ENCODE measurements around the gene STK38L. TPM values are rescaled to one million over a fixed set of nuclear protein-coding genes. Genes with fewer than 3 reads are reported as not detected.

STK38L gene
- total and polyA plus RNA-seq, 9 of the 15 experiments (the other 6 are each of a cell fraction or from before 2014, with no cell fraction given), result 2.6 to 10.7 (median 6.9) TPM

DNA sequence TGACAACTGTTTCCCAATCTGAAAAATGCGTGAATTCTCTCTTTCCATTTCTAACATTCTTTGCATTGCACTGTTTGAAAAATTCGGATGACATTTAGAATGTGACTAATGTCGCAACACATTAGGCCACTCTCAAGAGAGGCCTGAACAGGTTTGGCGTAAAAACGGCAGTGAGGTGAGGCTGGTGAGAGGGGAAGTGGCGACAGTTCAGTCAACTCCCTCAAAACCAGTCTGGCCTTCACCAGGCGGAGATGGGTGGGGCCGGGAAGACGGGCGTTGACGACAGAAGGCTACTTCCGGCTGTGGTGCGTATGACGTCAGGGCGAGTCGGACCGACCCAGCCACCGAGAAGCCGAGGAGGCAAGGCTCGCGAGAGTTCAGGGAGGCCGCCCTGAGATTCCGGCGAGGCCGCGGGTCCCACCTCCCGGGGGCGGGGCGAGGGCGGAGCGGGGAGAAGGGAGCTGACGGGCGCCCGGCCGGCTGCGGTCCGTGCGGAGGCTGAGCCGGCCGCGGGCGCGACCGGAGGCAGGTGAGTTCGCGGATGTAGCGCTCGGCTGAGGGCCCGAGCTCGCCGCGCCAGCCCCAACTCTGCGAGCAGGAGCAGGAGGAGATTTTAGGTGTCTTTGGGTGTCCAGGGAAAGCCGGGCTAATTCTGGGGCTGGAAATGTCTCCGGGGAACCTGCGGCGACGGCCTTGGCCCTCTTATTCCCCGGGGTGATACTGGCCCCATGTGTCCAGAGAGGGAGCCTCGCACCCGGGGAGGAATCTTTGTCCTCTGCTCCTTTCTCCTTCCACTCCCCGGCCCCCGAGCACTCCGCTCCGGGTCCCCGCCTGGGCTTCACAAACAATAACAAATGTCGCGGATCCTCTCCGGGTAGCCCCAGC lies at the start of gene STK38L (continued):
- TF ChIP-seq FIP1L1 (IDR thresholded peaks at IDR 0.05; ENCODE audit: low read depth, low read length, poor library complexity, severe bottlenecking), result peak; percentile 25
- TF ChIP-seq, protein P1, sequence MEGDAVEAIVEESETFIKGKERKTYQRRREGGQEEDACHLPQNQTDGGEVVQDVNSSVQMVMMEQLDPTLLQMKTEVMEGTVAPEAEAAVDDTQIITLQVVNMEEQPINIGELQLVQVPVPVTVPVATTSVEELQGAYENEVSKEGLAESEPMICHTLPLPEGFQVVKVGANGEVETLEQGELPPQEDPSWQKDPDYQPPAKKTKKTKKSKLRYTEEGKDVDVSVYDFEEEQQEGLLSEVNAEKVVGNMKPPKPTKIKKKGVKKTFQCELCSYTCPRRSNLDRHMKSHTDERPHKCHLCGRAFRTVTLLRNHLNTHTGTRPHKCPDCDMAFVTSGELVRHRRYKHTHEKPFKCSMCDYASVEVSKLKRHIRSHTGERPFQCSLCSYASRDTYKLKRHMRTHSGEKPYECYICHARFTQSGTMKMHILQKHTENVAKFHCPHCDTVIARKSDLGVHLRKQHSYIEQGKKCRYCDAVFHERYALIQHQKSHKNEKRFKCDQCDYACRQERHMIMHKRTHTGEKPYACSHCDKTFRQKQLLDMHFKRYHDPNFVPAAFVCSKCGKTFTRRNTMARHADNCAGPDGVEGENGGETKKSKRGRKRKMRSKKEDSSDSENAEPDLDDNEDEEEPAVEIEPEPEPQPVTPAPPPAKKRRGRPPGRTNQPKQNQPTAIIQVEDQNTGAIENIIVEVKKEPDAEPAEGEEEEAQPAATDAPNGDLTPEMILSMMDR (IDR thresholded peaks at IDR 0.05 in 2 of 3, conservative IDR thresholded peaks at IDR 0.05 in 1 of 3; ENCODE audit: insufficient read depth in 2 of 3, low read depth in 1 of 3, low read length in 3 of 3), result peak; percentile 9 to 37 (median 22); a peak in 2 of 6 replicates
- TF ChIP-seq TARDBP (IDR thresholded peaks at IDR 0.05), result peak; percentile 97; the same call in 1 of the 2 replicates
- TF ChIP-seq, protein P2, sequence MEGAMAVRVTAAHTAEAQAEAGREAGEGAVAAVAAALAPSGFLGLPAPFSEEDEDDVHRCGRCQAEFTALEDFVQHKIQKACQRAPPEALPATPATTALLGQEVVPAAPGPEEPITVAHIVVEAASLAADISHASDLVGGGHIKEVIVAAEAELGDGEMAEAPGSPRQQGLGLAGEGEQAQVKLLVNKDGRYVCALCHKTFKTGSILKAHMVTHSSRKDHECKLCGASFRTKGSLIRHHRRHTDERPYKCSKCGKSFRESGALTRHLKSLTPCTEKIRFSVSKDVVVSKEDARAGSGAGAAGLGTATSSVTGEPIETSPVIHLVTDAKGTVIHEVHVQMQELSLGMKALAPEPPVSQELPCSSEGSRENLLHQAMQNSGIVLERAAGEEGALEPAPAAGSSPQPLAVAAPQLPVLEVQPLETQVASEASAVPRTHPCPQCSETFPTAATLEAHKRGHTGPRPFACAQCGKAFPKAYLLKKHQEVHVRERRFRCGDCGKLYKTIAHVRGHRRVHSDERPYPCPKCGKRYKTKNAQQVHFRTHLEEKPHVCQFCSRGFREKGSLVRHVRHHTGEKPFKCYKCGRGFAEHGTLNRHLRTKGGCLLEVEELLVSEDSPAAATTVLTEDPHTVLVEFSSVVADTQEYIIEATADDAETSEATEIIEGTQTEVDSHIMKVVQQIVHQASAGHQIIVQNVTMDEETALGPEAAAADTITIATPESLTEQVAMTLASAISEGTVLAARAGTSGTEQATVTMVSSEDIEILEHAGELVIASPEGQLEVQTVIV (CRISPR knock-in tag; IDR thresholded peaks at IDR 0.05; ENCODE audit: borderline replicate concordance), result no peak
- peak; percentile 97 for TF ChIP-seq CHD2 (IDR thresholded peaks at IDR 0.05; ENCODE audit: low read depth, low read length)
- 0 out of 2 replicates have a peak, but pooled peaks have one; percentile 43 for TF ChIP-seq PYGO2 (tag; IDR thresholded peaks at IDR 0.05)
- 0 out of 4 replicates have a peak, but pooled peaks of 1 of the 2 experiments have one; percentile 12 for TF ChIP-seq SIN3A (IDR thresholded peaks at IDR 0.05; ENCODE audit: borderline replicate concordance in 2 of 2, control insufficient read depth in 1 of 2, low read depth in 2 of 2, low read length in 2 of 2)
- TF ChIP-seq, protein P3, sequence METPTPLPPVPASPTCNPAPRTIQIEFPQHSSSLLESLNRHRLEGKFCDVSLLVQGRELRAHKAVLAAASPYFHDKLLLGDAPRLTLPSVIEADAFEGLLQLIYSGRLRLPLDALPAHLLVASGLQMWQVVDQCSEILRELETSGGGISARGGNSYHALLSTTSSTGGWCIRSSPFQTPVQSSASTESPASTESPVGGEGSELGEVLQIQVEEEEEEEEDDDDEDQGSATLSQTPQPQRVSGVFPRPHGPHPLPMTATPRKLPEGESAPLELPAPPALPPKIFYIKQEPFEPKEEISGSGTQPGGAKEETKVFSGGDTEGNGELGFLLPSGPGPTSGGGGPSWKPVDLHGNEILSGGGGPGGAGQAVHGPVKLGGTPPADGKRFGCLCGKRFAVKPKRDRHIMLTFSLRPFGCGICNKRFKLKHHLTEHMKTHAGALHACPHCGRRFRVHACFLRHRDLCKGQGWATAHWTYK (CRISPR knock-in tag; IDR thresholded peaks at IDR 0.05), result peak; percentile 62; the same call in 1 of the 2 replicates
- TF ChIP-seq, protein P4, sequence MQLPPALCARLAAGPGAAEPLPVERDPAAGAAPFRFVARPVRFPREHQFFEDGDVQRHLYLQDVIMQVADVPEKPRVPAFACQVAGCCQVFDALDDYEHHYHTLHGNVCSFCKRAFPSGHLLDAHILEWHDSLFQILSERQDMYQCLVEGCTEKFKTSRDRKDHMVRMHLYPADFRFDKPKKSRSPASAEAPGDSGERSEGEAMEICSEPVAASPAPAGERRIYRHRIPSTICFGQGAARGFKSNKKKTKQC (CRISPR knock-in tag; IDR thresholded peaks at IDR 0.05), result peak; percentile 18; the same call in 1 of the 2 replicates
- TF ChIP-seq POLR2AphosphoS5 (IDR thresholded peaks at IDR 0.05; ENCODE audit: control insufficient read depth, insufficient read depth, low read depth, low read length), result 0 out of 2 replicates have a peak, but pooled peaks have one; percentile 29
- no peak for TF ChIP-seq DIDO1 (tag; IDR thresholded peaks at IDR 0.05; ENCODE audit: low read depth)
- TF ChIP-seq L3MBTL2 (IDR thresholded peaks at IDR 0.05), result peak; percentile 76
- TF ChIP-seq, protein P5, sequence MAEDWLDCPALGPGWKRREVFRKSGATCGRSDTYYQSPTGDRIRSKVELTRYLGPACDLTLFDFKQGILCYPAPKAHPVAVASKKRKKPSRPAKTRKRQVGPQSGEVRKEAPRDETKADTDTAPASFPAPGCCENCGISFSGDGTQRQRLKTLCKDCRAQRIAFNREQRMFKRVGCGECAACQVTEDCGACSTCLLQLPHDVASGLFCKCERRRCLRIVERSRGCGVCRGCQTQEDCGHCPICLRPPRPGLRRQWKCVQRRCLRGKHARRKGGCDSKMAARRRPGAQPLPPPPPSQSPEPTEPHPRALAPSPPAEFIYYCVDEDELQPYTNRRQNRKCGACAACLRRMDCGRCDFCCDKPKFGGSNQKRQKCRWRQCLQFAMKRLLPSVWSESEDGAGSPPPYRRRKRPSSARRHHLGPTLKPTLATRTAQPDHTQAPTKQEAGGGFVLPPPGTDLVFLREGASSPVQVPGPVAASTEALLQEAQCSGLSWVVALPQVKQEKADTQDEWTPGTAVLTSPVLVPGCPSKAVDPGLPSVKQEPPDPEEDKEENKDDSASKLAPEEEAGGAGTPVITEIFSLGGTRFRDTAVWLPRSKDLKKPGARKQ (CRISPR knock-in tag; IDR thresholded peaks at IDR 0.05), result peak; percentile 60; the same call in 1 of the 2 replicates
- TF ChIP-seq, protein P6, sequence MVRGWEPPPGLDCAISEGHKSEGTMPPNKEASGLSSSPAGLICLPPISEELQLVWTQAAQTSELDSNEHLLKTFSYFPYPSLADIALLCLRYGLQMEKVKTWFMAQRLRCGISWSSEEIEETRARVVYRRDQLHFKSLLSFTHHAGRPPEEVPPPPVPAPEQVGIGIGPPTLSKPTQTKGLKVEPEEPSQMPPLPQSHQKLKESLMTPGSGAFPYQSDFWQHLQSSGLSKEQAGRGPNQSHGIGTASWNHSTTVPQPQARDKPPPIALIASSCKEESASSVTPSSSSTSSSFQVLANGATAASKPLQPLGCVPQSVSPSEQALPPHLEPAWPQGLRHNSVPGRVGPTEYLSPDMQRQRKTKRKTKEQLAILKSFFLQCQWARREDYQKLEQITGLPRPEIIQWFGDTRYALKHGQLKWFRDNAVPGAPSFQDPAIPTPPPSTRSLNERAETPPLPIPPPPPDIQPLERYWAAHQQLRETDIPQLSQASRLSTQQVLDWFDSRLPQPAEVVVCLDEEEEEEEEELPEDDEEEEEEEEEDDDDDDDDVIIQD (CRISPR knock-in tag; IDR thresholded peaks at IDR 0.05), result peak; percentile 39; the same call in 1 of the 2 replicates

All from K562 (cell line).